MG63 (cell line): ENCODE data around the gene OR2J1. TPM values are rescaled to one million over a fixed set of nuclear protein-coding genes. Genes with fewer than 3 reads are reported as not detected.
"Not testable (repeated sequence)": the region's sequence is repeated elsewhere in the genome, so short reads cannot be mapped to it uniquely, and the experiment has no call there.

Source experiments
- DNase-seq: peaks from one replicate; pipeline ENCODE4 v3.0.0-alpha.2; 2020
- H3K27me3 ChIP-seq: fragments of 250-450 bp; sonication (Bioruptor Pico); 2 replicates; pipeline ENCODE4 v1.5.1; 2020; ENCODE audit warnings: mild to moderate bottlenecking, moderate library complexity
- H3K36me3 ChIP-seq: fragments of 250-450 bp; sonication (Bioruptor Pico); 2 replicates; pipeline ENCODE4 v1.5.1; 2020; ENCODE audit warnings: mild to moderate bottlenecking, moderate library complexity
- H3K4me3 ChIP-seq: fragments of 250-450 bp; sonication (Bioruptor Pico); 2 replicates; pipeline ENCODE4 v1.5.1; 2020; ENCODE audit warnings: mild to moderate bottlenecking, moderate library complexity
- H3K9me3 ChIP-seq: fragments of 250-450 bp; sonication (Bioruptor Pico); 2 replicates; pipeline ENCODE4 v1.5.1; 2020; ENCODE audit warnings: mild to moderate bottlenecking, moderate library complexity
- total RNA-seq: library from RNA; depleted of rRNA; stranded (reverse); fragments of >200 nt; shearing (Covaris generic); gene quantifications from 2 replicates; pipeline ENCODE4 v1.2.3, GENCODE V29; 2014; ENCODE audit warnings: low replicate concordance; rRNA removed

The OR2J1 gene
- total RNA-seq, result not detected in 2 replicates

DNA sequence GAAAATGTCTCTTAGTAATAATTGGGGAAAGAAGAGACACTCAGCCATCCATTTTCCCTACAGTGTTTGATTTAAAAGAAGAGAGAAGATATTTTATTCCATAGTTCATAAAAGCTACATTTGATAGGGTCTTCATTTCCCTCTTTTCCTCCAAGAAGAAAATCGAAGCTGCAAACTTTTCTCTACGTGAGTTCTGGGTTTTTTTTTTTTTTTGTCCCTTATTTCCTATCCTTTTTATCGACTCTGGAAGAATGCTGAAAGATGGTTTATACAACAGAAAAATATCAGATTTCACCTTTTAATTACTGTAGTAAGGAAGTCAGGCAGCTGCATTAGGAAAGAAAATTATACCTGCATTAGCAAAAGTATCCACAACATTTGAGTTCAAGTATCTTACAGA is at the start of gene OR2J1:
TSS of gene OR2J1 (plus strand) at position 301 of the 400 bp plus-strand sequence. CDS start 1,453 bp downstream, outside the sequence.
- no peaks in the 10 kb centered on the region for H3K9me3 ChIP-seq
- H3K27me3 ChIP-seq, result no peaks in the 10 kb centered on the region
- no peaks in the 10 kb centered on the region for H3K36me3 ChIP-seq
- no peak within 1 kb of the TSS for H3K4me3 ChIP-seq
- no peak for DNase-seq

DNA sequence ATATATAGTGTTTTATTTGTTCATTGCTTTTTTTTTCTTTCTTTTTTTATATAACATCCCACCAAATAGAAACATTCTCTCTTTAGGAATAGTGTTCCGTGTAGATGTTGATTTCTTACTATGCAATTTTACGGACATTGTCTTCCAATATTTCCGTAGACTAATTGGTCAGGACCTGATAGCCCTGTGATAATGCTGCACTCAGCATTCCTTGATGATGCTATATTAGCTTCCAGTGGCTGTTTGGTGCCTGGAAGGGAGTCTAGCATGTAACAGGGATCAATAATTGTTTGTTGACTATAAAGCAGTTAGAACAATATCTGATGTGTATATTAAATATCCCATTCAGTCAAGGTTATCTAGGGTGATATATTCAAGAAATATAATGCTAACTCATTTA is 47.6 kb upstream of the OR2J1 start:
- no peak for DNase-seq
- H3K9me3 ChIP-seq, result no peaks in the 10 kb centered on the region
- H3K27me3 ChIP-seq, result peaks cover 3% of the 10 kb centered on the region; the same call in 1 of the 2 replicates
- H3K36me3 ChIP-seq, result no peaks in the 10 kb centered on the region
- no peak overlapping the region for H3K4me3 ChIP-seq

DNA sequence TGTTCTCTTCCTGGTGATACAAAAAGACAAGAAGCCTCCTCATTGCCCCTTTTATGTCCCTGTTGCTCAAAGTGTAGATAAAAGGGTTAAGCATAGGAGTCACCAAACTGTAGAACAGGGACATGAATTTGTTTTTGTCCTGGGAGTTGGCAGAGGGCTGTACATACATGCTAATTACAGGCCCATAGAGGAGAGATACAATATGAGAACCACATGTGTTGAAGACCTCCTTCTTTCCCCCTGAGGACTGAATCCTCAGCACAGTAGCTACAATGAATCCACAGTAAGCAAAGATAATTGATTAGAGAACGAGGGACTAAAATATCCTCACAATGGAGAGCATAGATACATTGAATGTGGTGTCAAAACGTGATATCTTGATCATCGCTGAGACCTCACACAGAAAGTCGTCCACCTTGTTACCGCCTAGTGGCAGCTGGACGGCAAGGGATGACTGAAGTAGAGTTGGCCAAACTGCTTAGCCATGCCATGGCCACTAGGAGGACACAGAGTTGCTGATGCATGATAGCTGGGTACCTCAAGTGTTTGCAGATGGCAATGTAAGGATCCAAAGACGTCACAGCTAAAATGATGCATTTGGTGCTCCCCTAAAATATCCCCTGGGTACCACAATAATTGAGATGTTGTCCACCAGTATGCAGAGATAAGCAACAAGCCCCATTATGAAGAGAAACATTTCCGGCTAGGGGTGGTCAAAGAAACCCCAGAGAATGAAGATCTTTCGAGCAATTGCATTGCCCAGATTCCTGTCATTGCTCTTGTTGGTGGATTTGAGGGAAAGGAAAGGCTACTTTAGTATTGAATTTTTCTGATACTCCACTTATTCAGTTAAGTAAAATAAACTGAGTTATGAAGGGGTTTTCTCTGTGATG is 27.2 kb upstream of the OR2J1 start:
- peak; percentile 17 for DNase-seq

GRCh38 chr6:29079203-29079602 is 20.1 kb upstream of the OR2J1 start:
- Histone ChIP-seq H3K9me3 (no peaks in the 10 kb centered on the region), H3K27me3 (0 out of 2 replicates have a peak, but pooled peaks cover 3% of the 10 kb centered on the region), H3K4me3 (no peak overlapping the region), H3K36me3 (no peaks in the 10 kb centered on the region)
- no peak for DNase-seq

More for the DNA sequence above, 27.2 kb upstream of the OR2J1 start:
- H3K36me3 ChIP-seq, result no peaks in the 10 kb centered on the region
- H3K4me3 ChIP-seq, result no peak overlapping the region
- H3K27me3 ChIP-seq, result 0 out of 2 replicates have a peak, but pooled peaks cover 10% of the 10 kb centered on the region
- H3K9me3 ChIP-seq, result no peaks in the 10 kb centered on the region

GRCh38 chr6:29081312-29081711 is 18.0 kb upstream of the OR2J1 start:
- Histone ChIP-seq H3K27me3 (no peaks in the 10 kb centered on the region), H3K4me3 (no peak overlapping the region), H3K9me3 (no peaks in the 10 kb centered on the region), H3K36me3 (no peaks in the 10 kb centered on the region)
- DNase-seq, result no peak

GRCh38 chr6:29082457-29082856 is 16.8 kb upstream of the OR2J1 start:
- DNase-seq, result no peak
- H3K27me3 ChIP-seq, result no peaks in the 10 kb centered on the region
- H3K36me3 ChIP-seq, result no peaks in the 10 kb centered on the region
- H3K9me3 ChIP-seq, result no peaks in the 10 kb centered on the region
- no peak overlapping the region for H3K4me3 ChIP-seq

GRCh38 chr6:29087213-29087612 is 12.1 kb upstream of the OR2J1 start, which contains the start of gene OR2B3:
TSS of gene OR2B3 (minus strand) at chr6:29087313. CDS start at chr6:29087248, 65 bp downstream.
- no peaks in the 10 kb centered on the region; the same call in 1 of the 2 replicates for H3K27me3 ChIP-seq
- H3K4me3 ChIP-seq, result no peak within 1 kb of the TSS
- H3K9me3 ChIP-seq, result no peaks in the 10 kb centered on the region
- DNase-seq, result no peak
- no peaks in the 10 kb centered on the region for H3K36me3 ChIP-seq

DNA sequence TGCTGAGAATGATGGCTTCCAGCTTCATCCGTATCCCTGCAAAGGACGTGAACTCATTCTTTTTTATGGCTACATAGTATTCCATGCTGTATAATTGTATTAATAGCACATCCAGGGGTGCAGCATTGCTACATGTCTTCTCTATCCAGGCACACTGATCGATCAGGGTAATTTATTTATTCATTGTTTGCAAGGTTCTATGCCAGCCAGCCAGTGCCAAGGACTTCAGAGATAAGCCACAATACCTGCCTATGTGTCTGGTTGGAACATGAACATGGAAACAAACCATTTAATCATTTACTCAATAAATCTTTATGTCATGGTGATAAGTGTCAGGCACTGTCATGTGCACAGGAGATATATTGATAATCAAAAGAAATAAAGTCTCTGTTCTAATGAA is 6.3 kb upstream of the OR2J1 start:
- DNase-seq, result no peak
- Histone ChIP-seq H3K27me3 (no peaks in the 10 kb centered on the region; the same call in 1 of the 2 replicates), H3K36me3 (no peaks in the 10 kb centered on the region), H3K9me3 (no peaks in the 10 kb centered on the region), H3K4me3 (no peak overlapping the region)

GRCh38 chr6:29097803-29098202 is 1.5 kb upstream of the OR2J1 start:
- Histone ChIP-seq H3K36me3 (no peaks in the 10 kb centered on the region), H3K4me3 (no peak overlapping the region), H3K9me3 (no peaks in the 10 kb centered on the region), H3K27me3 (no peaks in the 10 kb centered on the region)
- no peak for DNase-seq

DNA sequence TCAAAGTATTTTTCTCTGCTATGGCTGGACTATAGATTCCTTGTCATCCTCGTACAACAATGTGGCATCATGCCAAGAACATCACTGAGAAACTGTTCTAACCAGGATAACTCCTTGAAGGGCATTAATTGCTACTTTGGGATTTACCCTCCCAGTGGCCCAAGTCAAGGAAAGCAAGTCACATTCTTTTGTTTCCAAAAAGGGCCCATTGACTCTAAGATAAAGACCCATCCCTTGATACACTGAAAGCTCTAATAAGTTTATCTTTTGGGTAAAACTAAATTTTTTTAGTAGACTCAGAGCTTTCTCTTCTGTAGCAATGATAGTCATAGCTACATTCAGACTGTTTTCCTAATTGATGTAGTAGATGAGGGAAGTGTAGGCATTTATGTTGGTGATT is 8.5 kb downstream of the OR2J1 start, which contains the start of gene OR2J3:
TSS of gene OR2J3 (plus strand) at position 301 of the 400 bp plus-strand sequence. CDS start 3,833 bp downstream, outside the sequence.
- Histone ChIP-seq H3K4me3 (no peak within 1 kb of the TSS), H3K9me3 (no peaks in the 10 kb centered on the region), H3K27me3 (no peaks in the 10 kb centered on the region), H3K36me3 (no peaks in the 10 kb centered on the region)
- no peak for DNase-seq

- no peak overlapping the region for H3K4me3 ChIP-seq
- DNase-seq, result no peak
- no peaks in the 10 kb centered on the region for H3K9me3 ChIP-seq
- no peaks in the 10 kb centered on the region for H3K36me3 ChIP-seq
- H3K27me3 ChIP-seq, result no peaks in the 10 kb centered on the region
Observed at GRCh38 chr6:29112135-29112534, 12.8 kb downstream of the OR2J1 start.

DNA sequence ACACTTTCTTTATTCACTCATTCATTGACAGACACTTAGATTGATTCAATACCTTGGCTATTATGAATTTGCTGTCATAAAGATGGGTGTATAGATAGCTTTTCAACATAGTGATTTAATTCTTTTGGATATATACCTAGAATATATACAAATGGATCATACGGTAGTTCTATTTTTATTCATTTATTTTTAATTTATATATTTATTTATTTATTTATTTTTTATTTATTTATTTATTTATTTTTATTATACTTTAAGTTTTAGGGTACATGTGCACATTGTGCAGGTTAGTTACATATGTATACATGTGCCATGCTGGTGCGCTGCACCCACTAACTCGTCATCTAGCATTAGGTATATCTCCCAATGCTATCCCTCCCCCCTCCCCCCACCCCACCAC is 15.7 kb downstream of the OR2J1 start:
- H3K27me3 ChIP-seq, DNase-seq, H3K36me3 ChIP-seq, H3K9me3 ChIP-seq, H3K4me3 ChIP-seq: not testable (repeated sequence)

GRCh38 chr6:29129326-29130012 is 30.2 kb downstream of the OR2J1 start:
- Histone ChIP-seq H3K36me3 (no peaks in the 10 kb centered on the region), H3K4me3 (no peak overlapping the region), H3K9me3 (no peaks in the 10 kb centered on the region), H3K27me3 (peaks cover 2% of the 10 kb centered on the region; the same call in 1 of the 2 replicates)
- no peak for DNase-seq

GRCh38 chr6:29130644-29131043 is 31.4 kb downstream of the OR2J1 start:
- Histone ChIP-seq H3K4me3 (no peak overlapping the region), H3K27me3 (peaks cover 2% of the 10 kb centered on the region; the same call in 1 of the 2 replicates), H3K36me3 (no peaks in the 10 kb centered on the region), H3K9me3 (no peaks in the 10 kb centered on the region)
- DNase-seq, result no peak

DNA sequence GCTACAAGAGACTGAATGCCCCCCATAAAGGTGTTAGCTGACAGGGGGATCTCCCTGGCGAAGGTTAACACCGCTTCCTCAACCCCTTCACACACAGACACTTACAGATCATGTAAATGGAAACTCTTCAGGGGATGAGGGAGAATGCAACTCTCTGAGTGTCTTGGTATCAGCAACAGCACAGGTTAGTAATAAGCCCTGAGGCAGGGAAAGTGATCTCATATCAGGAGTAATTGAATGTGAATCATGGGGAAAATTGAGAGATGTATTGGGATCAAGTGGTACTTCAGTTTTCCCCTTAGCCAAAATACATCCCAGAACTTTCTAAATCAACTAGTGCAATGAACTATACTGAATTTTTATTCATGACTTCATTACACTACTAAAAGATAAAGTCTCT is 32.4 kb downstream of the OR2J1 start:
- Histone ChIP-seq H3K9me3 (no peaks in the 10 kb centered on the region), H3K36me3 (no peaks in the 10 kb centered on the region), H3K27me3 (no peaks in the 10 kb centered on the region; the same call in 1 of the 2 replicates), H3K4me3 (no peak overlapping the region)
- no peak for DNase-seq

- H3K36me3 ChIP-seq, result no peaks in the 10 kb centered on the region
- H3K9me3 ChIP-seq, result no peaks in the 10 kb centered on the region
- H3K27me3 ChIP-seq, result no peaks in the 10 kb centered on the region; the same call in 1 of the 2 replicates
- no peak overlapping the region for H3K4me3 ChIP-seq
- no peak for DNase-seq
Observed at GRCh38 chr6:29137724-29138123, 38.4 kb downstream of the OR2J1 start.

GRCh38 chr6:29141606-29142005 is 42.3 kb downstream of the OR2J1 start:
- H3K9me3 ChIP-seq, result no peaks in the 10 kb centered on the region
- no peak overlapping the region for H3K4me3 ChIP-seq
- DNase-seq, result no peak
- no peaks in the 10 kb centered on the region for H3K36me3 ChIP-seq
- H3K27me3 ChIP-seq, result no peaks in the 10 kb centered on the region
